Nephron progenitor cell (in vitro differentiated cells): ENCODE measurements around the gene ZNF143.

ENCODE experiments used
- DNase-seq: peaks from one replicate; pipeline ENCODE4 v3.0.0; 2021
- H3K27ac Mint-ChIP-seq: 2 replicates; pipeline ENCODE4 v1.8.0; 2021; ENCODE audit warnings: mild to moderate bottlenecking, moderate library complexity, mixed read lengths
- H3K27me3 Mint-ChIP-seq: 2 replicates; pipeline ENCODE4 v1.8.0; 2021; ENCODE audit warnings: mild to moderate bottlenecking, low read depth, mixed read lengths; ENCODE audit not compliant: poor library complexity
- H3K36me3 Mint-ChIP-seq: 2 replicates; pipeline ENCODE4 v1.8.0; 2021; ENCODE audit warnings: low read depth, mixed read lengths
- H3K4me1 Mint-ChIP-seq: 2 replicates; pipeline ENCODE4 v1.8.0; 2021; ENCODE audit warnings: mixed read lengths
- H3K4me3 Mint-ChIP-seq: 2 replicates; pipeline ENCODE4 v1.8.0; 2021; ENCODE audit warnings: mild to moderate bottlenecking, moderate library complexity, mixed read lengths
- H3K9me3 Mint-ChIP-seq: 2 replicates; pipeline ENCODE4 v1.8.0; 2021; ENCODE audit warnings: mild to moderate bottlenecking, moderate library complexity, mixed read lengths
- TF ChIP-seq, protein P1 (sequence below): fragments of 200-600 bp; sonication (generic); IDR thresholded peaks from 2 replicates; pipeline ENCODE4 v1.5.0; 2021; ENCODE audit warnings: antibody characterized with exemption

ZNF143 gene

DNA sequence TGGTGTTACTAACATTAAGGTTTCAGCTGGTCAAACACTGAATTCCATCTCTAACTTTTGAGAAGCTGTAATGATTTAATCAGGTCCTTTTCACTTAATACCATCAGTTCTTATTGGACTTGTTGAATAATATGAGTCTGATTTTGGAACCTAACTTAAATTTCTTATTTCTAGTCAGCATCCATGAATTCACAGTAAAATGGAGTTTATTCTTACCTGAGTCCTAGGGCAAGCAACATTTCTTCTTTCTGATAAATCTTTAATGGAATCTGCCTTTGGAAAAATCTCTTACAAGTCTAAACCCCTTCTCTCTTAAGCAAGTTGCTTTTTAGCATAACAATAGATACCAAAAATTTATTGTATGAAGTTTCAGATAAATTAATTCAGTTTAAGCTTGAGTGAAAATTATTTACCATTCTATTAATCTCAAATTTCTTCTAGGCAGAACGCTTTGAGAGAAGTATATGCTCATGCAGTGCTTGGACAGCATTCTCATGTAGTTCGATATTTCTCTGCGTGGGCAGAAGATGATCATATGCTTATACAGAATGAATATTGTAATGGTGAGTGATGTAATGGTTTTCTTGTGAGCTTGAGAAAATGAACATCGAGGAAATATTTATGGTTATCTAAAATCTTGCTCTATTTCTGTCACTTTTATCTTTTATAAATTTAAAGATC, 116.0 kb downstream of the ZNF143 start:
- no peaks in the 10 kb centered on the region for H3K9me3 Mint-ChIP-seq

DNA sequence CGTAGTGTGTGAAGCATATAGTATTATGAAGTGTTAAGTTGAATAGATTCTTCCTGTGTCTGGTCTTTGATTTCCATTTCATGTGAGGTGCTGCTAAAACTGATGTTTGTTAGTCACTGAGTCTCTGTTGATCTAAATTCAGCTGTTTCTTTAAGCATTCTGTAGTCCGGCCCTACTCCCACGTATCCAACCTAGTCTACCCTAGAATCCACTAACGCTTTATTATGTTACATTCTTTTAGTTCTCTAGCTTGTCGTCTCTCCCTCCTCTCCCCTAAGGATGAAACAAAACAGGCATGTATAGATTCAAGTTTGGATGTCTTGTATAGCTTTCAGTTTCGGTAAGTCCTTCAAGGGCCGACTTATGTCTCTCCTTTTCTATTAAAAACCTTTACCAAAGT, 116.7 kb downstream of the ZNF143 start:
- TF ChIP-seq, protein P1, sequence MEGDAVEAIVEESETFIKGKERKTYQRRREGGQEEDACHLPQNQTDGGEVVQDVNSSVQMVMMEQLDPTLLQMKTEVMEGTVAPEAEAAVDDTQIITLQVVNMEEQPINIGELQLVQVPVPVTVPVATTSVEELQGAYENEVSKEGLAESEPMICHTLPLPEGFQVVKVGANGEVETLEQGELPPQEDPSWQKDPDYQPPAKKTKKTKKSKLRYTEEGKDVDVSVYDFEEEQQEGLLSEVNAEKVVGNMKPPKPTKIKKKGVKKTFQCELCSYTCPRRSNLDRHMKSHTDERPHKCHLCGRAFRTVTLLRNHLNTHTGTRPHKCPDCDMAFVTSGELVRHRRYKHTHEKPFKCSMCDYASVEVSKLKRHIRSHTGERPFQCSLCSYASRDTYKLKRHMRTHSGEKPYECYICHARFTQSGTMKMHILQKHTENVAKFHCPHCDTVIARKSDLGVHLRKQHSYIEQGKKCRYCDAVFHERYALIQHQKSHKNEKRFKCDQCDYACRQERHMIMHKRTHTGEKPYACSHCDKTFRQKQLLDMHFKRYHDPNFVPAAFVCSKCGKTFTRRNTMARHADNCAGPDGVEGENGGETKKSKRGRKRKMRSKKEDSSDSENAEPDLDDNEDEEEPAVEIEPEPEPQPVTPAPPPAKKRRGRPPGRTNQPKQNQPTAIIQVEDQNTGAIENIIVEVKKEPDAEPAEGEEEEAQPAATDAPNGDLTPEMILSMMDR, result no peak
- DNase-seq, result no peak
- peaks cover 49% of the 10 kb centered on the region for H3K4me1 Mint-ChIP-seq
- H3K27ac Mint-ChIP-seq, result peak overlapping the region; percentile 27
- no peaks in the 10 kb centered on the region for H3K27me3 Mint-ChIP-seq
- H3K4me3 Mint-ChIP-seq, result peak overlapping the region; percentile 93
- H3K36me3 Mint-ChIP-seq, result peaks cover 59% of the 10 kb centered on the region
- no peaks in the 10 kb centered on the region for H3K9me3 Mint-ChIP-seq

More for the DNA sequence above, 116.0 kb downstream of the ZNF143 start:
- H3K4me1 Mint-ChIP-seq, result peaks cover 56% of the 10 kb centered on the region
- peak overlapping the region; percentile 93 for H3K4me3 Mint-ChIP-seq
- no peaks in the 10 kb centered on the region for H3K27me3 Mint-ChIP-seq
- no peak for DNase-seq
- no peak overlapping the region for H3K27ac Mint-ChIP-seq
- peaks cover 52% of the 10 kb centered on the region for H3K36me3 Mint-ChIP-seq
- TF ChIP-seq, protein P1, result no peak
